GM13976 (cell line): ENCODE data around the gene NADK2.

Source experiments
- DNase-seq: peaks from one replicate; pipeline ENCODE4 v3.0.0; 2012; ENCODE audit warnings: low spot score
- CTCF ChIP-seq: IDR thresholded peaks from 2 replicates; pipeline ENCODE4 v1.5.1; 2012; ENCODE audit warnings: borderline replicate concordance, mild to moderate bottlenecking; ENCODE audit not compliant: insufficient read depth; ENCODE audit errors: extremely low read depth, missing control alignments, control extremely low read depth
- in situ Hi-C: fragments of 300-500 bp; cut with MboI; formaldehyde crosslinking; loops from one replicate; pipeline ENCODE4 v1.12.0; 2022; ENCODE audit warnings: low sequenced_read_pairs, mixed read lengths, inconsistent platforms; ENCODE audit not compliant: unreplicated experiment

Gene NADK2

GRCh38 chr5:36239370-36240293 is 2.1 kb downstream of the NADK2 start:
- TF ChIP-seq CTCF, result no peak
- no peak for DNase-seq
- in situ Hi-C loops, result no loop called here

DNA sequence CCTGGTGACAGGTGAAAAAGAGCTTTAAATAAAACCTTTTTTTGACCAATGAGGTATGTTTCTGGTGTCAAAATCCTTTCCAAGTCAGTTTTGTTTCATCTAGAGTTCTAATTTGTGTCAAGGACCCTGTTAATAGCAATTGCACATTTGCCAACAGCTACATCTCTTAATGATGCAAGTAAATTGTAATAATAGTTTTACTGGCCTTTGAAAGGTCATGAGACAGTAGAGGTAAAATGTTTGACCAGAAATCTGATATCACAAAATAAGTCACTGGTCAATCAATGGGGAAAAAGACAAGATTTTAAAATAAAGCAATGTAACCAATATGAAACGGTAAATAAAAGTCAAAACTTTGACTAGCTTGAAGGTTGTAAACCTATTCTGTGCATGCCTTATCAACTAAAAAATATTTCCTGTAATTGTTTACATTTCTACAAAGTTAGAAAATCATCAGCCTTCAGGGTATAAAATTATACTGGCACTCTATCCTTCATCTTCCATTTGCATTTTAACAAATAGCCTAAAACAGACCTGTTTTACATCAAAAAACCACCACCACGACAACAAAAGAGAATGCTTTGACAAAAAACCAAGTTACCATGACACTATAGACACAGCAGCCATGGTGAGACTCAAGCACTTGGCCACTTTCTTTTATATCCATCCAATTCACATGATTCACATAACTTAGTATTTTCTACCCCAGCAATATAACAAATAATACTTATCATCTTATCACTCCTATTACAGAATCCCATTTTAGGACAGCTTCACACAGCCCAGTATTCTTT is 3.0 kb downstream of the NADK2 start:
- in situ Hi-C loops, result no loop called here
- TF ChIP-seq CTCF, result no peak
- no peak for DNase-seq

DNA sequence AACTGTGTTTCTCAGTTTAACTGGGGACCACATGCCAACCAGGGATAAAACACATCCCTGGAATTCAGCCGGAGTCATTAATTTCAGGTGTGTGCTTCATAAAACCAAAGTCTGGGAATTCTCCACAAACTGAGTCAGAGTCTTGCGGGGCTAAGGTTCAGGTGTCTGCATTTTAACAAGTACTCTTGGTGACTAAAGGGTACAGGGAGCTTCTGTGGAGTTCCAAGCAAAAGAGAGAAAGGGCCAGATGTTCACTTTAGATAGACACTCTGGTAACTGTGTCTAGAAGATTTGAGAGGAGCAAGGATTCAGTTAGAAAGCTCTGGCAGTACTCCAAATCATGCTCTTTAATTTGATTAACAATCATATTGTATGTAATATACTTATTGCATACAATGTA is 4.0 kb downstream of the NADK2 start:
- no peak for TF ChIP-seq CTCF
- no peak for DNase-seq
- in situ Hi-C loops, result no loop called here

GRCh38 chr5:36236801-36237200 is 4.9 kb downstream of the NADK2 start:
- TF ChIP-seq CTCF, result no peak
- no peak for DNase-seq
- in situ Hi-C loops, result no loop called here

DNA sequence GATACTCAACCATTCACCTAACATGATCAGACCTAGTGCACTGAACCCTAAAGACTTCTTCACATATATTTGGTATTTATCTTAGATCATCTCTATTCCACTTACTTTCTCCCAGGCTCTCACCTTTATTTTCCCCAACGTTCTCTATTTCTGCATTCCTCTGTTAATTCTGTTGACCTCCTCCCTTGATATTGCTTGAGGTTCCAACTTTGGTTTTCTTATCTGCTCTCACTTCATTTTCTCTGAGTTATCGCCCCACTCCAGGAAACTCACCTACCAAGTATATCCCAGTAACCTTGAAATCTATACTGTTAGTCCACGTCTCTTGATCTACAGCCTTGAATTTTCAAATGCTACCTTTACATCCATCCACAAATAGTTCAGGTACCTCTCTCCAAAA is 9.2 kb downstream of the NADK2 start:
- DNase-seq, result no peak
- in situ Hi-C loops, result no loop called here
- no peak for TF ChIP-seq CTCF

DNA sequence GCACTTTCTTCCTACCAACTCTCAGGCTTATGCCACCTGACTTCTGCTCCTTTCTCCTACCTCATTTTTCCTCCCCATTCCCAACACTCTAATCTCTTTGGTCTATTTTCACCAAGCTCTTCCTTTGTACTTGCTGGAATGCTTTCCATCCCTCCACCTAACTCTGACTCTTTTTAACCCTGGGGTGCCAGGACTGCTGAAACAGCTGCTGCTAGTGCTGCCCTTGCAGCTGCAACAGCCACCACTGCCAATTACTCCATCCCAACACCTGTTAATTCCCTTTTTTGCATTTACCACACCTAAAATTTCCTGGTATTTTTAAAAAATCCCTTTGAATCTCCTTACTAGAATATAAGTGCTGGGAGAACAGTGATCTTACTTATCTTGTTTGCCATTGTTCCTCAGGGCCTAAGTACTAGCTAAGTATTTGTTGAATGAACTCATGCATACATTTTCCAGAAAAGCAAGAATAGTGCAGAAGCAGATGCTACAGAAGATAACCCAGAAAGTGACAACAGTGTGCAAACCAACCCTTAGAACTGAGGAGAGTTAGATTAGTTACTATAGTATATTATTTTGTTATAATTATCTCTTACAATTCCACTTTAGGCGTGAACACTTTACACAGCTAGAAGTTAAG is 11.5 kb downstream of the NADK2 start:
- TF ChIP-seq CTCF, result no peak
- in situ Hi-C loops, result no loop called here
- DNase-seq, result no peak
